Duodenal mucosa (tissue), 2 donors: ENCODE data around the gene PVR.

Source experiments
- H3K27ac ChIP-seq: one replicate; pipeline ENCODE4 v1.7.0; 2013; ENCODE audit warnings: low read depth, low read length
- H3K27me3 ChIP-seq, 2 donors: one replicate each; pipeline ENCODE4 v1.7.0; 2013; ENCODE audit warnings: low read length in 2 of 2, control low read depth in 1 of 2; ENCODE audit not compliant: insufficient read depth in 2 of 2, control insufficient read depth in 1 of 2
- H3K36me3 ChIP-seq, 2 donors: one replicate each; pipeline ENCODE4 v1.7.0; 2013; ENCODE audit warnings: low read length in 2 of 2, control low read depth in 1 of 2; ENCODE audit not compliant: insufficient read depth in 2 of 2, control insufficient read depth in 1 of 2
- H3K4me1 ChIP-seq, 2 donors: one replicate each; pipeline ENCODE4 v1.7.0; 2013; ENCODE audit warnings: low read length in 2 of 2, control low read depth in 1 of 2; ENCODE audit not compliant: insufficient read depth in 2 of 2, control insufficient read depth in 1 of 2
- H3K4me3 ChIP-seq, 2 donors: one replicate each; pipeline ENCODE4 v1.7.0; 2013; ENCODE audit warnings: low read length in 2 of 2, low read depth in 1 of 2
- H3K9ac ChIP-seq, 2 donors: one replicate each; pipeline ENCODE4 v1.7.0; 2013; ENCODE audit warnings: low read length in 2 of 2, low read depth in 1 of 2
- H3K9me3 ChIP-seq, 2 donors: one replicate each; pipeline ENCODE4 v1.7.0; 2013; ENCODE audit warnings: low read length in 2 of 2, control low read depth in 1 of 2; ENCODE audit not compliant: control insufficient read depth in 1 of 2

PVR gene

DNA sequence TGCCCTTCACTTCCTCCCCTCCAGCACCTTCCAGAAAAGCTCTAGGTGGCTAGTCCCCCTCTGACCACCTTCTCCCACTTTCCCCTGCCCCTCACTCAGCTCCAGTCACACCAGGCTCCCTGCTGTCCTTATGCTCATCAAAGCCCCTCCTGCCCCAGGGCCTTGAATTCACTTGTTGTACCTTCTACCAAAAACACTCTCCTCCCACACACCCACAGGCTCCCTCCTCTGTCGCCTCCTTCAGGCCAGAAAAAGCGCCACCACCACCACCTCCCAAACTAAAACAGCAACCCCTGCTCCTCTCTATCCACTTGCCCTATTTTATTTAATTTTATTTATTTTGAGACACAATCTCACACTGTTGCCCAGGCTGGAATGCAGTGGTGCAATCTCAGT, 50.5 kb downstream of the PVR start:
- Histone ChIP-seq H3K4me1 (peaks cover 32 to 40% of the 10 kb centered on the region in 2 donors), H3K27ac (peak overlapping the region; percentile 51), H3K27me3 (no peaks in the 10 kb centered on the region), H3K36me3 (no peaks in the 10 kb centered on the region), H3K9me3 (no peaks in the 10 kb centered on the region), H3K4me3 (no peak overlapping the region), H3K9ac (peak overlapping the region; percentile 32 to 48)

DNA sequence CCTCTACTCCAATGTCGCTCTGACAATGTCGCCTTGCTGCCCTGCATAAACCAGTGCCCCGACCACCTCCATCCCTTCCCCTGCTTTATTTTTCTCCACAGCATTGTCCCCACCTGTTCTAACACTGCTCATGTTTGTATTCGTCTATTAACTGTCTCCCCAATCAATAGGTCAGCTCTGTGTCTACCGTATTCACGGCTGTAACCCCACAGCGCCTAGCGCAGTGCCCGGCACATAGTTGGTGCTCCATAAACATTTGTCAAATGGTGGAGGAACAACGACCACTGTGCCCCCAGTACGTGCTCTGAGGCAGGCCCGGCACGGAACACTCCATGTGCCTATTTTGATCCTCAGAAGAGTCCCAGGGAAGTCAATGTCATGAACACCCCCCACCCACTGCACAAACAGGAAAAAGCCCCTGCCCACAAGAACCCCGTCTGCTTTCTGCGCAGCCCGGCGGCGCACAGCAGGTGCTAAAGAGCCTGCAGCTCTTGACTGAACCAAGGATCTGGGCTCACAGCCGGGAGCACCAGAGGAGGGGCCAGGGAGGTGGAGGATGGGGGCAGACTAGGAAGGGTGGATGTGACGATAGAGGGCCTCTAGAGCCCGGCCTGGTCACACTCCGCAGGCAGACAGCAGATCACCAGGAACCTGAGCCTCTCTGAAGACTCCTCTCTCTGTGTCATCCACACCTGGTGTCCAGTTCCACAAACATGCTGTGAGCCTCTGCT, 53.4 kb downstream of the PVR start:
- Histone ChIP-seq H3K4me1 (peaks cover 19 to 26% of the 10 kb centered on the region in 2 donors), H3K27ac (no peak overlapping the region), H3K9me3 (no peaks in the 10 kb centered on the region), H3K4me3 (no peak overlapping the region), H3K27me3 (no peaks in the 10 kb centered on the region), H3K9ac (no peak overlapping the region), H3K36me3 (no peaks in the 10 kb centered on the region)

DNA sequence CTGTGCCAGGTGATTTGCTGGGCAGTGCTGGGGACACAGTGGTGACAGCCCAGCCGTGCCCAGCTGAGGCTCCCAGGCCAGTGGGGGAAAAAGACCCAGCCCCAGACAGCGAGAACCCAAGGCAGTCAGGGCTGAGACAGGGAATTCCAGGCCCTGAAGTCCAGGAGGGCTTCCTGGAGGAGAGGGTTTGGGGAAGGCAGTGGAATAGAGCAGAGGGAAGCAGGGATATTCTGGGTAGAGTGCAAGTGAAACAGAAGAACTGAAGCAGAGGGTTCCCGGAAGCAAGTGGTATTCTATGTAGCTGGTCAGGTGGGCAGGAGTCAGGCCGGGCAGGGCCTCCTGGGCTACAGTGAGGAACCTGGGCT, 53.9 kb downstream of the PVR start:
- H3K9ac ChIP-seq: no peak overlapping the region
- no peak overlapping the region for H3K27ac ChIP-seq
- no peak overlapping the region for H3K4me3 ChIP-seq
- H3K27me3 ChIP-seq: no peaks in the 10 kb centered on the region
- H3K4me1 ChIP-seq: peaks cover 17 to 21% of the 10 kb centered on the region in 2 donors
- no peaks in the 10 kb centered on the region for H3K9me3 ChIP-seq
- H3K36me3 ChIP-seq: no peaks in the 10 kb centered on the region

DNA sequence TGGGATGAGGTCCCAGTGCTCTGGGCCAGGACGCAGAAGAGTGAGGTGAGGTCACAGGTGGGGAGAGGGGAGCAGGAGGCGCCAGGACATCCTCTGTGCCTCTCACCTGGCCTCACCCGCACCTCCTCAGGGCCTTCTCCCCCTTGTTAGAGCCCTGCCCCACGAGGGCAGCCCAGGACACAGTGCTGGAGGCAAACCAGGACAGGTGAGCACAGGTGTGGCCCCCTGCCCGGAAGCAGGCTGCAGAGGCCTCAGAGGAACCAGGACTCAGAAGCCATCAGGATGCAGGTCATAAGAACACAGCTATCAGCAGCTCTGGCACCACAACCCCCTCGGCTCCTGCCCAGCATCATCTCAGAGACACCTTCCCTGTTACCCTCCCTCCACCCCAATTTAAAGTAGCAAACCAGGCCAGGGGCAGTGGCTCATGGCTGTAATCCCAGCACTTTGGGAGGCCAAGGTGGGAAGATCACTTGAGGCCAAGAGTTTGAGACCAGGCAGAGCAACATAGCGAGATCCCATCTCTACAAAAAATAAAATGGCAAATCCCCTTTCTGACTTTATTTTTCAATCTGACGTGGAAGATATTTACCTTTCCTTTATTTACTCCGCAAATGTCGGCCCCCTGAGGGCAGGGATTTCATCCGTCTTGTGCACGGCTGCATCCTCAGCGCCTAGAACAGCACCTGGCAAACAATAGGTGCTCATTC, 54.9 kb downstream of the PVR start, which contains the start of gene CEACAM16:
TSS of gene CEACAM16 (plus strand) at position 660 of the 710 bp plus-strand sequence. CDS start 2,306 bp downstream, outside the sequence.
- H3K36me3 ChIP-seq: no peaks in the 10 kb centered on the region
- no peak within 1 kb of the TSS for H3K4me3 ChIP-seq
- H3K4me1 ChIP-seq: peaks cover 17 to 19% of the 10 kb centered on the region in 2 donors
- H3K9ac ChIP-seq: peak within 1 kb of the TSS in 1 of 2 donors; percentile 25
- no peak within 1 kb of the TSS for H3K27ac ChIP-seq
- no peaks in the 10 kb centered on the region for H3K9me3 ChIP-seq
- no peaks in the 10 kb centered on the region for H3K27me3 ChIP-seq

DNA sequence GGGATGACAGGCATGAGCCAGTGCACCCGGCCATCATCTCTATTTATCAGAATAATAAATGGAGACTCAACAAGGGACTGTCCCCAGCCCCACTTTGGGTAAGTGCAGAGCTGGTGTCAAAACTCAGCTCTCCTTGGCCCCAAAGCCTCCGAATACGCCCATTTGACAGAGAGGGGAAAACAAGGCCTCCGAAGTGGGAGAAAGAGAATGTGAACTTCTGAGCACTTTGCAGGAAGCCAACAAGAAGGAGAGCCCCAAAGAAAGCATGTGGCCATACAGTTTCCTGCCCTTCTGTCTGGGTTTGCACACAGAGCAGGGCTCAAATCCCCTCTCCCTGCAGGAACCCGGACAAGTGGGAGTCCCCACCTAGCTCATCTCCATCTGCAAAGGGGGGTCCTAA, 56.8 kb downstream of the PVR start:
- Histone ChIP-seq H3K27ac (no peak overlapping the region), H3K27me3 (no peaks in the 10 kb centered on the region), H3K4me1 (peaks cover 10 to 11% of the 10 kb centered on the region in 2 donors)

DNA sequence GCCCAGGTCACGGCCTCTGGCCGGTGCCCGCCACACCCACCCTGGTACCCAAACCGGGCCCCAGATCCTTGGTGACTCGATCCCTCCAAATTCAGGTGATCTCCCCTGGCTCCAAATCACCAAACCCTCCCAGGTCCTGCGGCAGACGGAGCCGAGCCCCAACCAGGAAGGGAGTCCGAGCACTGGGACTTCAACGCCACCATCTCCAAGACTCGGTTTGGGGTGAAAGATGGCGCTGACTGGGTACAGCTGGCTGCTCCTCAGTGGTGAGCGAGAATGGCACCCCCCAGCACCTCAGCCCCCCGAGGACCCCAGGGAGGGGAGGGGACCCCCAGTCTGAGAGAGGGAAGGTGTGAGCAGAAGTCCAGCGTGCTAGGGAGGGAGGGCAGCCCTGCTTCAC, 57.5 kb downstream of the PVR start:
- no peaks in the 10 kb centered on the region for H3K36me3 ChIP-seq
- peaks cover 10 to 11% of the 10 kb centered on the region in 2 donors for H3K4me1 ChIP-seq
- no peak overlapping the region for H3K4me3 ChIP-seq
- no peak overlapping the region for H3K27ac ChIP-seq
- H3K27me3 ChIP-seq: no peaks in the 10 kb centered on the region
- H3K9me3 ChIP-seq: no peaks in the 10 kb centered on the region
- H3K9ac ChIP-seq: no peak overlapping the region

More for the DNA sequence above, 56.8 kb downstream of the PVR start:
- H3K4me3 ChIP-seq: no peak overlapping the region
- H3K36me3 ChIP-seq: no peaks in the 10 kb centered on the region
- H3K9ac ChIP-seq: no peak overlapping the region
- no peaks in the 10 kb centered on the region for H3K9me3 ChIP-seq

DNA sequence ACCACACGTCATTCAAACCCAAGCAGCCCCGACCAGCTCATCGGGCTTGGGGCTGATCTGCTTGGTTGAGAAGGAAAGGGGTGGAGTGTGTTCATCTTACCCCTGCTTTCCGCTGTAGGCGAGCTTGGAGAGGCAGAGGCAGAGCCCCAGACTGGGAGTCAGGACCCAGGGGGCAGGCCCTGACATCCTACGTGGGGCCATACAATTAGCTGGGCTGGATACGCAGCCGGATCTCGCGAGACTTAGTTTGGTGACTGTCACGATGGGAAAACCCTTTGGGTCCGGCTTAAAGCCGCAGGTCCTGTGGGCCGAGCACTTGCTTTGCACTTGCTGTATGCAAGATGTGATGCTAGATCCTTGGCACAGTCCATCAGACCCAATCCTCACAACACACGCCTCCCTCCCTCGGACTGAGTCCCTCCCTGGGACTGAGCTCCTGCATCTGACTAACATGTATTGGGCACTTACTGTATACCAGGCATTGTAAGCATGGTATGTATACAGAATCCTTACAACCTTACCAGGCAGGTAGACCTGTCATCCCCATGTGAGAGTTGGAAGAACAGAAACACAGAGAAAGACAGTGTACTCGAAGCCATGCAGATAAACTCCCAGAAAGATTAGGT, 59.0 kb downstream of the PVR start:
- no peaks in the 10 kb centered on the region for H3K36me3 ChIP-seq
- H3K9ac ChIP-seq: no peak overlapping the region
- no peak overlapping the region for H3K4me3 ChIP-seq
- no peaks in the 10 kb centered on the region for H3K9me3 ChIP-seq
- H3K4me1 ChIP-seq: peaks cover 7 to 9% of the 10 kb centered on the region in 2 donors
- H3K27ac ChIP-seq: no peak overlapping the region
- no peaks in the 10 kb centered on the region for H3K27me3 ChIP-seq

DNA sequence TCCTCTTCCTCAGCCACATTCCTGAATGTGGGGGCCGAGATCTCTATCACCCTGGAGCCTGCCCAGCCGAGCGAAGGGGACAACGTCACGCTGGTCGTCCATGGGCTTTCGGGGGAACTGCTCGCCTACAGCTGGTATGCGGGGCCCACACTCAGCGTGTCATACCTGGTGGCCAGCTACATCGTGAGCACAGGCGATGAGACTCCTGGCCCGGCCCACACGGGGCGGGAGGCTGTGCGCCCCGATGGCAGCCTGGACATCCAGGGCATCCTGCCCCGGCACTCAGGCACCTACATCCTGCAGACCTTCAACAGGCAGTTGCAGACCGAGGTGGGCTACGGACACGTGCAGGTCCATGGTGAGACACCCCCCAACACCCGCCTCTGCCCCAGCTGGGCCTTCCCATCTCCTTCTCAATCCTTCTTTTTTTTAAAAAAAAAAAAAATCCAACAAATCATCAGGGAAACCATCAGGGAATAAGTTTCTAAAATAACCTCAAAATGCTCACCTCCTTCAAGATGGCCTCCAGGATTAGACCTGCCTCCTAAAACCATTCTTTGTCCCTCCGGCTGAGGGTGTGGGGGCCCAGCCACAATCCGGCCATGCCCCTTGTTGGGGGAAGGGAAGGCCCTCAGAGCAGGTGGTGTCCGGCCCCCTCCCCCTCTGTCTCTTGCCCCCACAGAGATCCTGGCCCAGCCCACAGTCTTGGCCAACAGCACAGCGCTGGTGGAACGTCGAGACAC, 59.8 kb downstream of the PVR start:
- no peak overlapping the region for H3K27ac ChIP-seq
- H3K27me3 ChIP-seq: no peaks in the 10 kb centered on the region
- H3K36me3 ChIP-seq: no peaks in the 10 kb centered on the region
- H3K9me3 ChIP-seq: no peaks in the 10 kb centered on the region
- peaks cover under 1 to 5% of the 10 kb centered on the region in 2 donors for H3K4me1 ChIP-seq
- H3K4me3 ChIP-seq: no peak overlapping the region
- no peak overlapping the region for H3K9ac ChIP-seq

DNA sequence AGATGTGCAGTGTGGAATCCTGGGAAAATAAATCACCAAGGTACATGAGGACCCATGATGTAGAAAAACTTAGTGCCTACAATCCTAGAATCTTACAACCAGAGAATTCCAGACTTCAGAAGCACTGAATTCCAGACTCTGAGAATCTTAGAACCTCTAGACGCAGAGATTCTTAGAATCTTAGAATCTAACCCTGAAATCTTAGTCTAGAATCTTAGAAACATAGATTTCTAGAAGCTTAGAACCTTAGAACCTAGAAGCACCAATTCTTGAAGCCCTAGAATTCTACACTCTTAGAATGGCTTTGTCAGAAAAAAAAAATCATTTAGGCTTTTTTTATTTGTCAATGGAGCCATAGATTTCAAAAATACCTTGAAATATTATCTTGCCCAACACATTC, 61.3 kb downstream of the PVR start:
- H3K9ac ChIP-seq: no peak overlapping the region

More for the DNA sequence above, 61.3 kb downstream of the PVR start:
- Histone ChIP-seq H3K27ac (no peak overlapping the region), H3K4me1 (peaks cover 0 to 3% of the 10 kb centered on the region in 2 donors), H3K36me3 (no peaks in the 10 kb centered on the region), H3K4me3 (no peak overlapping the region), H3K27me3 (no peaks in the 10 kb centered on the region), H3K9me3 (no peaks in the 10 kb centered on the region)
